GM18519 (cell line): ENCODE data around the gene BLM.

Source experiments
- ATAC-seq: cut with Tn5 transposase; IDR thresholded peaks from one replicate; pipeline ENCODE4 v1.9.1; 2021; ENCODE audit warnings: mild to moderate bottlenecking, moderate library complexity; ENCODE audit not compliant: unreplicated experiment, low FRiP score

BLM gene

DNA sequence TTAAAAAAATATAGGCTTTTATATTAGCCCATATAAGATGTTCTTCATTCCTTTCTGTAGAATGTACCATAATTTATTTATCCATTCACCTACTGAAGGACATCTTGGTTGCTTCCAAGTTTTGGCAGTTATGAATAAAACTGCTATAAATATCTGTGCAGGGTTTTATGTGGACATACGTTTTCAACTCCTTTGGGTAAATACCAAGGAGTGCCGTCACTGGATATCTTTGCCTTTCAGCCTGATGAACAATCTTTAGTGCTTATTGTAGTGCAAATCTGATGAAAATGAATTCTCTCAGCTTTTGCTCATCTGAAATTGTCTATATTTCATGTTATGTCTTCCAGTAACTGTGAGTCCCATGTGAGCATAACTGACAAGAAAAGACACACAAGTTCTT lies 26.6 kb upstream of the BLM start:
- no peak for ATAC-seq

DNA sequence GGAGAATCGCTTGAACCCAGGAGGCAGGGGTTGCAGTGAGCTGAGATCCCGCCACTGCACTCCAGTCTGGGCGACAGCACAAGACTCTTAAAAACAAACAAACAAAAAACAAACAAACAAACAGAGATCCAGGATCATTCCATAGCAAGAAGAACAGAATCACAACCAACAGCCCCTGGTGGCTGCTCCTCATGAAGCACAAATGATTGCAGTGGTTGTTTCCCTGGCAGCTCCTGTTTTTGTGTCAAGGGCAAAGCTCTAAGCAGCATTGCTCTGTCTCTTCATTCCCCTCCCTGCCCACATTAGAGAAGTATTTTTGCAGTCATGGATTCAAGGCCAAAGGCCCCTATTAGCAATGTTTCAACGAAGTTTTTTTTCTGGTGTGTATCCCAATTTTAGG lies 25.8 kb upstream of the BLM start:
- no peak for ATAC-seq

DNA sequence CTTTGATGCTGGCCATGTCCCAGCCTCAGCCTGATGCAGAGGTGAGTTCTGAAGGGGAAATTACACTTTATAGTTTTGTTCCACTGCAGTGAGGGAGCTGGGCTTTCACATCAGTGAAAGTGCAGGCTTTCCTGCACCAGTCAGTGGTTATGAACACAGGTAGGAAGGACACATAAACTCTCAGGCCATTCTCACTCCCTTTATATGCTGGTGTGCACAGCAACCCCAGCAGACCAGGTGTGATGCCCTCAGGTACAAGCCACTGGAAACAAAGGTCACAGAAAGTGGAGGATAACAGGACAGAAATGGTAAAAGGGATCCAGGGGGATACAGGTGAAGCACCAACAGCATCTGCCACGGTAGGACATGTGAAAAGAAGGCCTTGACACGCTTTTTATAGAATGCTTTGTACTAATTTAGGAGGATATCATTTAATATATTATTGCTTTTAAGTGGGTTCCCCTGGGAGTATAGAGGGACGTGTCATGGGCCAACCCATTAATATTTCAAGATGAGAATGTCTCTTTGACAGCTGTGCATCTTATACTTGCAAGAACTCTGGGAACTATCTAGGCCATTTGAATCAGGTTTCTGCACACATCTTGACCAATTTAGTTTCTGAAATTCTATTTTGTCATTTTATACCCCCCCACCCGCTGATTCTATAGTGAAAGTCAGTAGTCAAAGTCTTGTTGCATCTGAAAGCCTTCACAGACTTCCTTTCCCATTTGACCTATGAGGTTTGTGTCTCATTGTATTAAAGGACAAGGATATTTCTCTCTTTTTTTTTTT lies 25.0 kb upstream of the BLM start:
- no peak for ATAC-seq

DNA sequence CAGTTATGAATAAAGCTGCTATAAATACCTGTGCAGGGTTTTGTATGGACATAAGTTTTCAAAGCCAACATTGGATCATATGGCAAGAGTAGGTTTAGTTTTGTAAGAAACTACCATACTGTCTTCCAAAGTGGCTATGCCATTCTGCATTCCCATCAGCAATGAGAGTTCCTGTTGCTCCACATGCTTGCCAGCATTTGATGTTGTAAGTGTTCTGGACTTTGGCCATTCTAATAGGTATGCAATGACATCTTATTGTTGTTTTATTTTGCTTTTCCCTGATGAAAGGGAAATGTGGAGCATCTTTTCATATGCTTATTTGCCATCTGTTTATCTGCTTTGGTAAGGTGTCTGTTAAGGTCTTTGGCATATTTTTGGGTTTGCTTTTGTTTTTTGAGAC lies 22.2 kb upstream of the BLM start:
- no peak for ATAC-seq

DNA sequence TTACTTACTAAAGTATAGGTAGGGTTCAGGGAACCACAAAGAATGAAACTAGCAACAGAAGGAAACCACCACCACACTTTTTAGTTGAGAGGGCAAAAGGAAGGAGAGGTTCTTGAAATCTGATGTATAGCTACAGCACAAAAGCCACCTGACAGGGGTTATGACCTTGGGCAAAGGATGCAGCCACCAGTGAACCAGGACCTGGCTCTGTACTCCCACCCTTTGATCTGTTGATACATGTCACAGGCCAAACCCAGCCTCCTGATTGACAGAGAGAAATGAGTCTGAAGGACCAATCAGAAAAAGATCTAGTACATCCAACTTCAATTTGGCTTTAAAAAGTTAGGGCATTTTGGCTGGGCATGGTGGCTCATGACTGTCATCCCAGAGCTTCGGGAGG lies 20.0 kb upstream of the BLM start:
- no peak for ATAC-seq

DNA sequence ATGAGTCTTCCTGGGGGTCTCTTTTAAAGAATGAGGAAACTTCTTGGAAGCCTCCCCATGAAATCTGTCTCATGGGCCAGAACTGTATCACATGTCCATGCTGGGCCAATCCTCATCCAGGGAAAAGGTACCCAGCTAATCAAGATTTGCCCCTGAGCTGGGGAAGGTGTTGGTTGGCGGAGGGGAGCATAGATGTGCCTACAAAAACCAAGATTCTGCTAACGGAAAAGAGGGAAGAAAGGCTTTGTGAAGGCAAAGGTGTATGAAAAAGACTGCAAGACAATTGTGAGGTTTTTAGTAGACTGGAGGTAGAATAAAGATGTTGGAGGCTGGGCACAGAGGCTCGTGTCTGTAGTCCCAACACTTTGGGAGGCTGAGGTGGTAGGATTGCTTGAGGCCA lies 18.5 kb upstream of the BLM start:
- ATAC-seq, result no peak

DNA sequence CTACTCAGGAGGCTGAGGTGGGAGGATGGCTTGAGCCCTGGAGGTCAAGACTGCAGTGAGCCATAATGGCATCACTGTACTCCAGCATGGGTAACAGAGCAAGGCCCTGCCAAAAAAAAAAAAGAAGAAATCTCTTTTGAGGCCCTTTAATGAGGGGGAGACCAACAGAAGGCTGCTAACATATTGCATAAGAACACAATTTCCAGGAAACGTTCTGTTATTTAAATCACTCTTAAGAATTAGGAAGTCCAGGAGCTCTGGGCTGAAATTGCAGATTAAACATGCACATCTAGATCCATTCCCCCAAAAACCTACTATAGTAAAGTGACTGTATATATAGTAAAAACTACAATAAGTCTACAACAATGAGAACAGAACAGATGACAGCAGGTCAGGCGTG lies 16.1 kb upstream of the BLM start:
- no peak for ATAC-seq

DNA sequence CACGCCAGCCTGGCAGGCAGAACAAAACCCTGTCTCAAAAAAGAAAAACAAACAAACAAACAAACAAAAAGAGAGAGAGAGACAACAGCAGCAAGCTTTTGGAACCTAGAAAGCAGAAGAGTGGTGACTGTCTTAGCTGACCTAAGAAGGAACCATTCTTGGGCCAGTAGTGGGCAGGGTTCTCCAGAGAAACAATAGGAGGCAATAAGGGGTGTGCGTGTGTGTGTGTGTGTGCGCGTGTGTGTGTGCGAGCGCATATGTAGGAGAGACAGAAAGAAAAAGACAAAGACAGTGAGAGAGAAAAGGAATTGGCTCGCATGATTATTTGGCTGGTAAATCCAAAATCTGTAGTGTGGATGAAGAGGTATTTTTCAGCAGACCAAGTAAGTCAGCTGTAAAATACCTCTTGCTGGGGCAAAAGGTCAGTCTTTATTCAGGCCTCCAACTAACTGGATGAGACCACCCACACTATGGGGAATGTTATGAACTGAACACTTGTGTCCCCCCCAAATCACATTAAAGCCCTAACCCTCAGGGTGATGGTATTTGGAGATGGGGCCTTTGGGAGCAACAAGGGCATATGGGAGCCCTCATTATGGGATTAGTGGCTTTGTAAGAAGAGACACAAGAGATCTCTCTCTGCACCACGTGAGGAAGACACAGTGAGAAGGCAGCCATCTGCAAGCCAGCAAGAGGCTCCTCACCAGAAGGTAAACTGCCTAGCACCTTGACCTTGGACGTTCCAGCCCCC lies 15.1 kb upstream of the BLM start:
- no peak for ATAC-seq

DNA sequence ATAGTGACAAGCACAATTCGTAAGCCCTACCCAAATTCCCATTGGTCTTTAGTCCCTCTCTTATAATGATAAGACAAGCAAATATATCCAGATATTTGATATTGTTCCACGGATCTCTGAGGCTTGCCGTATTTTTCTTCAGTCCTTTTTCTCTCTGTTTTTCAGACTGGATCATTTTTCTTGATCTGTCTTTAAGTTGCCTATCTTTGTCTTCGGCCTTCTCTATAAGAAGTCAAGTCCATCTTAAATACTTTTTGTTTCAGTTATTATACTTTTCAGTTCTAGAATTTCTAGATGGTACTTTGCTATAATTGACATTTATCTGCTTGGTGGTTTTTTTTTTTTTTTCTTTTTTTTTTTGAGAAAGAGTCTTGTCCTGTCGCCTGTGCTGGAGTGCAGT lies 13.7 kb upstream of the BLM start:
- no peak for ATAC-seq

DNA sequence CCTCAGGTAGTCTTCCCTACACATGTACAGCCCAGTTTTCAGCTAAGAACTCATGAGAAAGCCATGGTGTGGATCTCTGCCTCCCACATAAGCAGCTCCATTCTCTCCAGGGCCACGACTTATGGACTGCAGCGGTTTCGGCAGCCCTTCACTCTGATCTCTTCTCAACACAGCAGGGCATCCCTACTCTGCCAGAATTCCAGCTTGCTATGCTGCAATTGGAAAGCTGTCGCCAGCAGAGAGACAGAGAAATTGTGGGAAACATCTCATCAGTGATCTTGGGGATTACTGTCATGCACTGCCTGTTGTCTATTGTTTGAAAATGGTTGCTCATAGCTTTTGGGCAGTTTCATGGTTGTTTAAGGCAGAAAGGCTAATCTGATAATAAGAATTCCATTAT lies 11.9 kb upstream of the BLM start:
- no peak for ATAC-seq

DNA sequence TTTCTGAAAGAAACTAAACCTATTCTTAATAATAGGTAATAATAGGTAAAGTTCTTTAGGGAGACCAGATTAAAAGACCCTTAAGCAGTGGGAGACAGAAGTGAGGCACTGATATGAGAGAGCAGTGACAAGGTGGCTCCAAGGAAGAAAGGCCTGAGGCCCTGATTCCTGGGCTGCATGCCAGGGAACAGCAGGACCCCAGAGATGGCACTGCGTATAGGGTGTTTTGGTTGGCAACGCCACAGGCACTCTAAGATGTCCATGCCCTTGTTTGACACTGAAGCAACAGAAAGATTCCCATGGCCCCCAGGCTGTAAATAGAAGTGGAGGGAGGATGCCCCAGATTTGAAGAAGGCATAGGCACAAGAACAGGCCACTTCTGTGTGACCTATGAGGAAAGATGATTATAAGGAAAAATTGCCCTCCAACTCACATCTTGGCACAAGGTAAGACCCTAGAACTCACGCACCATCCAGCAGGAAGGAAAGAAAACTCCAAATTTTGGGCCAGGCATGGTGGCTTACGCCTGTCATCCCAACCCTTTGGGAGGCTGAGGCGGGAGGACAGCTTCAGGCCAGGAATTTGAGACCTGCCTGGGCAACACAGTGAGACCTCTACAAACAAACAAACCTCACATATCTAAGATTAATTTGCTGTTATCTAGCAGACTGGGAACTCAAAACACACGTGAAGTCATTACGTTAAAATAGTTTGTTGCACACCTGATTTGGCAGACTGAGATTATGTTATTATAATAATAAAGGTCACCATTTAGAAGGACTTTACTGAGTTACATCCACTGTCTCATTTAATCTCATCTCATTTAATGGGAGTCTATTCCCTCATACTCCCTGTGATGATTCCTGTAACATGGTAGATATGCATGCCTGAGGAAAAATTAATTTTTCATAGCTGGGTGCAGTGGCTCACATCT lies 10.5 kb upstream of the BLM start:
- ATAC-seq, result no peak

DNA sequence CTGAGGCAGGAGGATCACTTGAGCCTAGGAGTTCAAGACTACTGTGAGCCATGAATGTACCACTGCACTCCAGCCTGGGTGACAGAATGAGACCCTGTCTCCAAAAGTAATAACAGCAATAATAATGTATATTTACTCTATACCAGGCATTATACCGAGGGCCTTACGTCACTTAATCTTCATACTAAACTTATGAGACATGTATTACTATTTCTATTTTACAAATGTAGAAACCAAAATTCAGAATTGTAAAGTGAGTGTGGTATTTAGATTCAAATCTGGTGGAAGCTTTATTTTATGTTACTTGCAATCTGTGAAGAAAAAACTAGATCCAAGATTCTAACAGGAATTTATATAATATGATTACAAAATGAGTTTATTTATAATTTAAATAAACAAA lies 9.7 kb upstream of the BLM start:
- ATAC-seq, result no peak

DNA sequence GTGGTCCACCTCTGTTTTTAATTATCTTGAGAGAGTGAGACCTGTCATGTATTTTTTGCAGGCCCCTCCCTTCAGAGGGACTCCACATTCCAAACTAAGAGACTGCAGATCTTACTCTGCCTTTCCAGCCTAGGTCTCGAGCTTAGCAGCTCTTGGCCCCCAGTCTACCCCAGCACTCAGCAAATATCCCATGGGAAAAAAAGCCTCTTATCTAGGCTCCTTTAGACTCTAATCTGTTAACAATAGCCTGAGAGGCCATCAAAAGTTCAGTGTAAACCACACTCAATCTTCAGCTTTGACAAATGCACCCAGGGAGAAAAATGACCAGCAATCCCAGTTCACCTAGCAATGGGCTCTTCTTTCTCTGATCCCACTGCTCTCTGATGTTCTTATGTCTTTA lies 8.6 kb upstream of the BLM start:
- ATAC-seq, result no peak

DNA sequence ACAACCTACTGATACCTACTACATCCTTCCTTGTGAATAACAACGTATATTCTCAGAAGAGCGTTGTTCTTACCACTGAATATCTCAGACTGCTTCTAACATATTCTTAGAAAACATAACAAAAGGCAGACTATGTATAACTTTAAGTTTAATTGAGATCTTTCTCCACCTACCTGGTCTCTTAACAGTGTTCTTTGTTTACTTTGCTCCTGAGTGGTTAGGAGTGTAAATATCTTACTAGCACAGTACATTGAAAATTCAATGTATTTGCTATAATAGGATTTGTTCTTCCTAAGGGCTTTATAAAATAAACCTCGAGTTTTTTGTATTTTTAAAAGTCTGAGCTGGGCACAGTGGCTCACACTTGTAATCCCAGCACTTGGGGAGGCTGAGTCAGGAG lies 7.9 kb upstream of the BLM start:
- ATAC-seq, result no peak

DNA sequence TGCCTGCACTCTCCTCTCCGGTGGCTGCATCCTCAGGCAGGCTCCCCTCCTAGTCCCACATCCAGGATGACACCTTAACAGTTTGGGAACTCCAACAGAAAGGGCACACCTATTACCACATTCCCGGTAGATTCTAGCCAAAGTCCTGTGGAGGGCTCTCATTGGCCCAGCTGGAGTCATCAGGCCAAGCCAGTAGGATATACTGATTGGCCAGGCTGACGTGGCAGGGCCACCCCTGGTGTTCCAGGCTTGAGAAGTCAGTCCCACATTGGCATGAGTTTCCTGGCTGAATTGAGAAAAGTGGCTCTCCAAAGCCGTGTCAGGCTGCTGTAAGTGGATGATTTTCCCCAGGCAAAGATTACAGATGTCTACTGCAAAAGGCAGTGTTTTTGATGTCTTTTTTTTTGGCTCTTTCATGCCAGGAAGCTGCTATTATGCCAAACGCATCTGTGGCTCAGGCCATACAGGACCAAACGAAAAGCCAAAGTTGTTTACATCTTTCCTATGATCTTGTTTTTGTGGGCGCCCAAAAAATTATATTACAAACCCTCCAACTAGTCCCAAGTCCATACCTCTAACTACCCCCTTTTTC lies 6.6 kb upstream of the BLM start:
- no peak for ATAC-seq

DNA sequence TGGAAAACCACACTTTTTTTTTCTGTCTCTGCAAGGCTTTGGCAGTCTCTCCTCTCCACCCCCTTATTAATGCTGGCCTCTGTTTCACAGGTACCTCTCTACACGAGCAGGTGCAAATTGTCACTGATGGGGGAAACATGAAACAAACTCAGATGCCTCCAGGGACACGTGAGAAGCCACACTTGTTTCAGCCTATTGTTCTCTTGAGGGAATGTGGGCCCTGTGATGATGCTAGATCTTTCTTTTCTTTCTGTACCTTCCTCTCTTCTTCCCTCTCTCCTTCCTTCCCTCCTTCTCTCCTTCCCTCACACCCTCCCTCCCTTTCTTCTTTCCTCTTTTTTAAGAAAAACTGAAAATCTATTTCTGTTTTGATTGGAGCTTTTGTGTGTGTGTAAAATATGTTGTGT lies 5.7 kb upstream of the BLM start:
- no peak for ATAC-seq

DNA sequence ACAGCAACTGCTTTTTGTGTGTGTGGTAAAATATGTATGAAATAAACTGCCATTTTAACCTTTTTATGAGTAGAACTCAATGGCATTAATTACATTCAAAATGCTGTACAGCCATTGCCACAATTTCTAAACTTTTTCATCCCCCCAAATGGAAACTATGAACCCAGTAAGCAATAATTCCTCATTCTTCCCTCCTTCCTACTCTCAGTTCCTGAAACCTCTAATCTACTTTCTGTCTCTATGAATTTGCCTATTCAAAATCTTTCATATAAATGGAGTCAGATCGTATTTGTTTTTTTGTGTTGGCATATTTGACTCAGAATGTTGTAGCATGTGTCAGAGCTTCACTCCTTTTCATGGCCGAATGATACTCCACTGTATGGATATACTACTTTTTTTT lies 5.3 kb upstream of the BLM start:
- no peak for ATAC-seq

DNA sequence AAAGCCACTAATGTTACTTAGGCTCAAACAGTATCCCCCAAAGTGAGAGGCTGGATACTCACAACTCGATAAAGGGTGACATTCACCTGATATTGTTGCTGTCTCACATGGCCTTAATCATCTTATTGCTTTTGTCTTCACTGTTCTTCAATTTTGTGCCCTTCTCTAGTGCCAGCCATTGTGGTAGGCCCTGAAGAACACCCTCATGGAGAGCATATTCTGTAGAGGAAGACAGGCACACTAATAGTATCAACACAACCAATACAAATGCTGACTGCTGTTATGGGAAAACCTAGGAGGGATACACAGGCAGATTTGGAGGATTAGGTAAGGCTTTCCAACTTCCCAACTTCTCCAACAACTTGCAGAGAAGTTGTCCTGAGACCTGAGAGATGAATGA lies 4.1 kb upstream of the BLM start:
- no peak for ATAC-seq

DNA sequence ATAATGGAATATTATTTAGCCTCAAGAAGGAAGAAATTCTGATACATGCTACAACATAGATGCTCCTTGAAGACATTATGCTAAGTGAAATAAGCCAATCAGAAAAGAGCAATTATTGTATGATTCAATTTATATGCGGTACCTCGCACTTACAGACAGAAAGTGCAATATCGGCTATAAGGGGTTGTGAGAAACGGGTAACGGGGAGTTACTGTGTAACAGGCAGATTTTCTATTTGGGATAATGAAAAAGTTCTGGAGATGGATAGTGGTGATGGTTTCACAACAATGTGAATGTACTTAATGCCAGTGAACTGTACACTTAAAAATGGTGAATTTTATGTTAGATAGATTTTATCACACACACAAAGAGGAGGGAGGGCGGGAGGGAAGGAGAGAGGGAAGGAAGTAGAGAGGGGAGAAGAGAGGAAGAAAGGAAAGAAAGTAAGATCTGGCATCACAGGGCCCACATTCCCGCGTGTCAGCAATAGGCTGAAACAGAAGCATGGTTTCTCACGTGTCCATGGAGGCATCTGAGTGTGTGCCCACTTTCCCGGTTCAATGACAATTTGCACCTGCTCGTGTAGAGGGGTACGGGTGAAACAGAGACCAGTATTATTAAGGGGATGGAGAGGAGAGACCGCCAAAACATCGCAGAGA lies 700 bp upstream of the BLM start:
- ATAC-seq, result no peak

DNA sequence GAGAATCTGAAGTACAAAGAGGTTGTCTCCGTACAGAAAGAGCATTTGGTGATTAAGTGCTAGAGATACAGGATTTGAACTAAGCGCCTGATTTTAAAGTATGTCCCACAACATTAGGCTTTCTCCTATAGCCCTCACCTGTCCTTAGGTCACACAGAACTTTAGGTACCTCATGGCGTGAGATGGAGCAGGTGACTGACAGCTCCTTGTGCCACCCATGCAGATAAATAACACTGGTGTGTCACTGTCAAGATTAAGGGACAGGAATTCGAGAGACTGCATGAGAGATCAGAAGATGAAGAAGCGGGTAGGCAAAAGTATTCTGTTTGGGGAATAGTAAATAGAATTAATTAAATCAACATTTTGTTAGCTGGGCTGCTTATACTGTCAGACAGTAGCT lies 1.1 kb downstream of the BLM start:
- ATAC-seq, result no peak
